SK-N-MC (cell line): ENCODE data around the gene MGA.
A peak's percentile ranks its signal among the peaks of the same experiment; 100 is the strongest.

Experiments
- DNase-seq: peaks from one replicate; pipeline ENCODE4 v3.0.0-alpha.2; 2011; ENCODE audit warnings: low read depth, low spot score
- H3K27ac ChIP-seq: fragments of 200-600 bp; sonication (generic); 2 replicates; pipeline ENCODE4 v1.5.1; 2016; ENCODE audit warnings: mixed run types
- H3K36me3 ChIP-seq: fragments of 200-600 bp; sonication (generic); 2 replicates; pipeline ENCODE4 v1.6.1; 2017; ENCODE audit warnings: antibody characterized with exemption, low read length, mixed read lengths; ENCODE audit not compliant: insufficient read depth
- H3K4me3 ChIP-seq: fragments of 200-600 bp; sonication (generic); 2 replicates; pipeline ENCODE4 v1.5.1; 2016
- H3K9ac ChIP-seq: fragments of 200-600 bp; sonication (generic); 2 replicates; pipeline ENCODE4 v1.8.0; 2017; ENCODE audit warnings: mixed run types, mixed read lengths; ENCODE audit not compliant: insufficient read length
- H3K9me3 ChIP-seq: fragments of 200-600 bp; sonication (generic); 2 replicates; pipeline ENCODE4 v1.6.1; 2017; ENCODE audit warnings: low read depth, mild to moderate bottlenecking, antibody characterized with exemption, low read length, moderate library complexity, mixed read lengths
- EZH2 ChIP-seq: fragments of 200-600 bp; sonication (generic); IDR thresholded peaks from one replicate; pipeline ENCODE4 v1.6.1; 2017; ENCODE audit warnings: antibody characterized with exemption
- FOXP2 ChIP-seq: optimal IDR thresholded peaks from 2 replicates; pipeline ENCODE3; 2011; ENCODE audit warnings: mild to moderate bottlenecking, moderate library complexity; ENCODE audit not compliant: insufficient read depth; ENCODE audit errors: extremely low read length, control extremely low read depth
- POLR2AphosphoS5 ChIP-seq: IDR thresholded peaks from 2 replicates; pipeline ENCODE4 v1.6.1; 2012; ENCODE audit warnings: mild to moderate bottlenecking, low read depth, low read length, borderline replicate concordance

MGA gene

GRCh38 chr15:41794081-41794480 is 133.9 kb downstream of the MGA start:
- Histone ChIP-seq H3K9me3 (no peaks in the 10 kb centered on the region), H3K36me3 (no peaks in the 10 kb centered on the region), H3K27ac (peak overlapping the region; percentile 99), H3K9ac (no peak overlapping the region), H3K4me3 (no peak overlapping the region)
- no peak for TF ChIP-seq POLR2AphosphoS5
- TF ChIP-seq EZH2: no peak
- TF ChIP-seq FOXP2: no peak
- no peak for DNase-seq

GRCh38 chr15:41795996-41796856 is 136.0 kb downstream of the MGA start:
- H3K36me3 ChIP-seq: no peaks in the 10 kb centered on the region
- TF ChIP-seq EZH2: no peak
- TF ChIP-seq FOXP2: no peak
- TF ChIP-seq POLR2AphosphoS5: no peak; the same call in 1 of the 2 replicates
- peak overlapping the region; percentile 99 for H3K27ac ChIP-seq
- peak; percentile 80 for DNase-seq
- peak overlapping the region; percentile 53 for H3K9ac ChIP-seq
- H3K4me3 ChIP-seq: peak overlapping the region; percentile 77
- no peaks in the 10 kb centered on the region for H3K9me3 ChIP-seq

GRCh38 chr15:41797201-41797944 is 137.2 kb downstream of the MGA start:
- DNase-seq: no peak
- no peaks in the 10 kb centered on the region for H3K9me3 ChIP-seq
- no peaks in the 10 kb centered on the region for H3K36me3 ChIP-seq
- H3K27ac ChIP-seq: peak overlapping the region; percentile 99; the same call in 1 of the 2 replicates
- TF ChIP-seq FOXP2 (no peak), EZH2 (no peak)
- peak overlapping the region; percentile 53 for H3K9ac ChIP-seq
- peak overlapping the region; percentile 77 for H3K4me3 ChIP-seq

- DNase-seq: no peak
- H3K9me3 ChIP-seq: no peaks in the 10 kb centered on the region
- no peak overlapping the region for H3K4me3 ChIP-seq
- H3K36me3 ChIP-seq: no peaks in the 10 kb centered on the region
- no peak overlapping the region for H3K9ac ChIP-seq
- H3K27ac ChIP-seq: no peak overlapping the region
- TF ChIP-seq EZH2: no peak
- TF ChIP-seq FOXP2: no peak
- no peak for TF ChIP-seq POLR2AphosphoS5
Measured at GRCh38 chr15:41798607-41799487, 138.6 kb downstream of the MGA start.

- Histone ChIP-seq H3K36me3 (no peaks in the 10 kb centered on the region), H3K27ac (no peak overlapping the region)
Measured at GRCh38 chr15:41799488-41799805, 139.2 kb downstream of the MGA start.

GRCh38 chr15:41801185-41801584 is 141.0 kb downstream of the MGA start:
- Histone ChIP-seq H3K4me3 (no peak overlapping the region), H3K36me3 (no peaks in the 10 kb centered on the region), H3K27ac (no peak overlapping the region), H3K9me3 (no peaks in the 10 kb centered on the region), H3K9ac (no peak overlapping the region)
- TF ChIP-seq POLR2AphosphoS5: no peak
- no peak for TF ChIP-seq EZH2
- no peak for TF ChIP-seq FOXP2
- no peak for DNase-seq

More at GRCh38 chr15:41799488-41799805, 139.2 kb downstream of the MGA start:
- H3K4me3 ChIP-seq: no peak overlapping the region
- H3K9ac ChIP-seq: no peak overlapping the region
- TF ChIP-seq POLR2AphosphoS5: no peak
- no peak for TF ChIP-seq EZH2
- TF ChIP-seq FOXP2: no peak
- no peak for DNase-seq
- no peaks in the 10 kb centered on the region for H3K9me3 ChIP-seq

- Histone ChIP-seq H3K4me3 (no peak overlapping the region), H3K9me3 (no peaks in the 10 kb centered on the region), H3K9ac (no peak overlapping the region), H3K36me3 (no peaks in the 10 kb centered on the region), H3K27ac (no peak overlapping the region)
- TF ChIP-seq POLR2AphosphoS5 (no peak), EZH2 (no peak), FOXP2 (no peak)
- DNase-seq: no peak
Measured at GRCh38 chr15:41801850-41802455, 141.7 kb downstream of the MGA start.

- no peak for DNase-seq
- no peak overlapping the region for H3K9ac ChIP-seq
Measured at GRCh38 chr15:41804361-41804760, 144.2 kb downstream of the MGA start.

More at GRCh38 chr15:41804361-41804760, 144.2 kb downstream of the MGA start:
- TF ChIP-seq FOXP2: no peak
- no peak for TF ChIP-seq POLR2AphosphoS5
- TF ChIP-seq EZH2: no peak
- H3K4me3 ChIP-seq: no peak overlapping the region
- no peak overlapping the region for H3K27ac ChIP-seq
- no peaks in the 10 kb centered on the region for H3K9me3 ChIP-seq
- H3K36me3 ChIP-seq: no peaks in the 10 kb centered on the region
